ENCODE measurements around the gene FOSL2.
"Not testable (repeated sequence)": the region's sequence is repeated elsewhere in the genome, so short reads cannot be mapped to it uniquely, and the experiment has no call there.

The FOSL2 gene

DNA sequence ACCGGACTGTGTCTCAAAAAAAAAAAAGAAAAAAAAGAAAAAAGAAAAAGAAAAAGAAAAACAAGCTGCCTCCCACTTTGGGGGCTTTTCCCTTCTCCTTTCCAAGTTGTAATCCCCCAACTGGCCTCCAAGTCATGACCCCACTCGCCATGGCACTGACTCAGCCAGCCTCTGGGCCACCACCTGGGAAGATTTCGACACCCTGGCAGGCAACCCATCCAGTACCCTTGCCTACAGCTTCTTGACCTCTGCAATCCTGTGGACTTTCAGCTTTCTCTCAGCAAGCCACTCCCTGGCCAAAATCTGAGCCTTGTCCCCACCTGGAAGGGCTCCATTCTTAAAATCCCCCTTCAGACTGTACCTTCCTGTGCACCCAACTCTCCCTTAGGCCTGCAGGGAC, 22.3 kb upstream of the FOSL2 start:
- no peak overlapping the region for H3K4me3 ChIP-seq (ENCODE audit: low read depth, low read length)
- no peak for DNase-seq (ENCODE audit: low read depth)
- in situ Hi-C loops (cut with HindIII; ENCODE audit: low sequenced_read_pairs) = no loop called here
- no peak for TF ChIP-seq CTCF (IDR thresholded peaks at IDR 0.05; ENCODE audit: low read depth, low read length, missing control alignments)

DNA sequence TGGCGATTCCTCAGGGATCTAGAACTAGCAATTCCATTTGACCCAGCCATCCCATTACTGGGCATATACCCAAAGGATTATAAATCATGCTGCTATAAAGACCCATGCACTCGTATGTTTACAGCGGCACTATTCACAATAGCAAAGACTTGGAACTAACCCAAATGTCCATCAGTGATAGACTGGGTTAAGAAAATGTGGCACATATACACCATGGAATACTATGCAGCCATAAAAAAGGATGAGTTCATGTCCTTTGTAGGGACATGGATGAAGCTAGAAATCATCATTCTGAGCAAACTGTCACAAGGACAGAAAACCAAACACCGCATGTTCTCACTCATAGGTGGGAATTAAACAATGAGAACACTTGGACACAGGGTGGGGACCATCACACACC, 20.9 kb upstream of the FOSL2 start:
- in situ Hi-C loops (cut with HindIII; ENCODE audit: low sequenced_read_pairs); H3K4me3 ChIP-seq (ENCODE audit: low read depth, low read length); DNase-seq (ENCODE audit: low read depth): not testable (repeated sequence)

DNA sequence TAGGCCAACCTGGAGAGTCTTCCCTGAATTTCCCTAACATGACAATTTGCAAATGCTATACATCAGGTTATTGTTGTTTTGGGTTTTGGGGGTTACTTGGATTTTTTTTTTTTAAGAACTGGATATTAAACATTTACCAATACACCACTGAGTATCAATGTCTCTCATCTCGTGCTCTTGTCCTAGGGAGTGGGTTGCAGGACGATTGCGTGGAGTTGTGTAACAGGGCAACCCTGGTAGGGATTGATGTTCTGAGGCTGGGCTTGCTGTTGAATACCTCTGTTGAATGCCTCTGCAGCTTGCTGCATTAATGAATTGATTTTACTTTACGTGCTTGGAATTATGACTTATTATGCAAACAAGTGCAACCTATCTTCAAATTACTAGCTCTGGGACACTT, 18.8 kb upstream of the FOSL2 start:
- no peak for DNase-seq (ENCODE audit: low read depth)
- in situ Hi-C loops (cut with HindIII; ENCODE audit: low sequenced_read_pairs) = no loop called here
- TF ChIP-seq CTCF (IDR thresholded peaks at IDR 0.05; ENCODE audit: low read depth, low read length, missing control alignments) = no peak
- no peak overlapping the region for H3K4me3 ChIP-seq (ENCODE audit: low read depth, low read length)

- no peak for DNase-seq (ENCODE audit: low read depth)
- in situ Hi-C loops (cut with HindIII; ENCODE audit: low sequenced_read_pairs) = no loop called here
- TF ChIP-seq CTCF (IDR thresholded peaks at IDR 0.05; ENCODE audit: low read depth, low read length, missing control alignments) = no peak
- no peak overlapping the region for H3K4me3 ChIP-seq (ENCODE audit: low read depth, low read length)
These were observed 18.3 kb upstream of the FOSL2 start for GRCh38 chr2:28374331-28374730.

DNA sequence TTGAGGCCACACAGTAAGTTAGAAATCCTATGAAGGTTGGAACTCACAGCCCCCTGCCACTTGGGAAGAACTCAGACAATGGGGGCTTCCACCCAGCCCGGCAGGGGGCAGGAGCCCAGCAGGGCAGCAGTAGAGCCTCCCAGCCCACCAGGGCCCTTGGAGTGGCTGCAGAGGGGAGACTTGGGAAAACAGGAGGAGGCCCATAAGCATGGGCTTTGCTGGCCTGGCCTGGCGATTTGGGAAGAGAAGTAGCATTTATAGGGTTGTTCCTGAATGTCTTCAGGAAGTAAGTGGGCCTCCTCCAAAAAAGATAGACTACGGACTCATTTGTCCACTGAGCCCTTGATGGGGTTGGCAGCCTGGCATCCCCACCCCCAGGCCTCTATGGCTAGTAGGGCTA, 17.4 kb upstream of the FOSL2 start:
- in situ Hi-C loops (cut with HindIII; ENCODE audit: low sequenced_read_pairs) = no loop called here
- TF ChIP-seq CTCF (IDR thresholded peaks at IDR 0.05; ENCODE audit: low read depth, low read length, missing control alignments) = no peak
- DNase-seq (ENCODE audit: low read depth) = no peak
- no peak overlapping the region for H3K4me3 ChIP-seq (ENCODE audit: low read depth, low read length)

- TF ChIP-seq CTCF (IDR thresholded peaks at IDR 0.05; ENCODE audit: low read depth, low read length, missing control alignments) = no peak
- in situ Hi-C loops (cut with HindIII; ENCODE audit: low sequenced_read_pairs) = no loop called here
These were observed 16.7 kb upstream of the FOSL2 start for GRCh38 chr2:28375742-28376631.

GRCh38 chr2:28377195-28377816, 15.4 kb upstream of the FOSL2 start:
- no peak for TF ChIP-seq CTCF (IDR thresholded peaks at IDR 0.05; ENCODE audit: low read depth, low read length, missing control alignments)
- DNase-seq (ENCODE audit: low read depth) = no peak
- in situ Hi-C loops (cut with HindIII; ENCODE audit: low sequenced_read_pairs) = no loop called here
- no peak overlapping the region for H3K4me3 ChIP-seq (ENCODE audit: low read depth, low read length)

More at GRCh38 chr2:28375742-28376631, 16.7 kb upstream of the FOSL2 start:
- no peak overlapping the region for H3K4me3 ChIP-seq (ENCODE audit: low read depth, low read length)
- DNase-seq (ENCODE audit: low read depth) = no peak
